ENCODE measurements around the gene NPAS2.

The NPAS2 gene

GRCh38 chr2:100796499-100797100 is 23.3 kb upstream of the NPAS2 start:
- DNase-seq, result no peak

- no peak for DNase-seq
Observed at GRCh38 chr2:100799686-100800085, 20.3 kb upstream of the NPAS2 start.

- DNase-seq, result no peak
Observed at GRCh38 chr2:100800915-100801314, 19.0 kb upstream of the NPAS2 start.

GRCh38 chr2:100801402-100801801 is 18.5 kb upstream of the NPAS2 start:
- DNase-seq, result no peak

GRCh38 chr2:100802066-100802465 is 17.9 kb upstream of the NPAS2 start:
- DNase-seq, result no peak

- no peak for DNase-seq
Observed at GRCh38 chr2:100803334-100803733, 16.6 kb upstream of the NPAS2 start.

- no peak for DNase-seq
Observed at GRCh38 chr2:100806550-100806949, 13.4 kb upstream of the NPAS2 start.

- no peak for DNase-seq
Observed at GRCh38 chr2:100807707-100808106, 12.2 kb upstream of the NPAS2 start.

- no peak for DNase-seq
Observed at GRCh38 chr2:100808582-100808981, 11.4 kb upstream of the NPAS2 start.

- DNase-seq, result no peak
Observed at GRCh38 chr2:100809506-100809905, 10.4 kb upstream of the NPAS2 start.

GRCh38 chr2:100810603-100811145 is 9.3 kb upstream of the NPAS2 start:
- DNase-seq, result no peak

GRCh38 chr2:100812116-100812515 is 7.8 kb upstream of the NPAS2 start:
- peak; percentile 39 for DNase-seq

- DNase-seq, result no peak
Observed at GRCh38 chr2:100812573-100812972, 7.4 kb upstream of the NPAS2 start.

GRCh38 chr2:100813527-100813926 is 6.4 kb upstream of the NPAS2 start:
- DNase-seq, result no peak

GRCh38 chr2:100814043-100814442 is 5.9 kb upstream of the NPAS2 start:
- no peak for DNase-seq

- no peak for DNase-seq
Observed at GRCh38 chr2:100814453-100814852, 5.5 kb upstream of the NPAS2 start.

GRCh38 chr2:100817388-100817985 is 2.5 kb upstream of the NPAS2 start:
- DNase-seq, result no peak

- DNase-seq, result peak; percentile 32
Observed at GRCh38 chr2:100818003-100818605, 1.8 kb upstream of the NPAS2 start.

- peak; percentile 23 for DNase-seq
Observed at GRCh38 chr2:100818606-100819369, 1.2 kb upstream of the NPAS2 start.

GRCh38 chr2:100820273-100820522 is 259 bp downstream of the NPAS2 start:
- DNase-seq, result no peak

- peak; percentile 34 for DNase-seq
Observed at GRCh38 chr2:100820523-100821254, 750 bp downstream of the NPAS2 start.

- DNase-seq, result no peak
Observed at GRCh38 chr2:100821255-100821910, 1.4 kb downstream of the NPAS2 start.

- DNase-seq, result no peak
Observed at GRCh38 chr2:100821911-100822265, 1.9 kb downstream of the NPAS2 start.

All from activated CD8-positive, alpha-beta memory T cell treated with anti-CD3 and anti-CD28 coated beads, Interleukin-2, amount 50 U/mL, for 4 hours (primary cell).